Measurements from ENCODE around the gene FASN. TPM values are rescaled to one million over a fixed set of nuclear protein-coding genes. Genes with fewer than 3 reads are reported as not detected.
A peak's percentile ranks its signal among the peaks of the same experiment; 100 is the strongest.

Gene FASN
- total and polyA plus RNA-seq, 9 donors = 1.3 to 168 (median 42.7) TPM

GRCh38 chr17:82103553-82104451, 5.8 kb upstream of the FASN start:
- Histone ChIP-seq H3K4me1 (ENCODE audit: insufficient read depth) (no peaks in the 10 kb centered on the region), H3K27me3 (no peaks in the 10 kb centered on the region), H3K9me3 (no peaks in the 10 kb centered on the region), H3K4me3 (no peak overlapping the region), H3K36me3 (no peaks in the 10 kb centered on the region), H3K27ac (peak overlapping the region; percentile 74 to 87)
- DNase-seq = peak; percentile 78 to 87 (median 80)
- intact Hi-C loops (cut with DNase I) = no loop called here
- TF ChIP-seq EP300 (IDR thresholded peaks at IDR 0.05) (no peak), POLR2A (IDR thresholded peaks at IDR 0.05) (no peak)
- TF ChIP-seq, protein P1, sequence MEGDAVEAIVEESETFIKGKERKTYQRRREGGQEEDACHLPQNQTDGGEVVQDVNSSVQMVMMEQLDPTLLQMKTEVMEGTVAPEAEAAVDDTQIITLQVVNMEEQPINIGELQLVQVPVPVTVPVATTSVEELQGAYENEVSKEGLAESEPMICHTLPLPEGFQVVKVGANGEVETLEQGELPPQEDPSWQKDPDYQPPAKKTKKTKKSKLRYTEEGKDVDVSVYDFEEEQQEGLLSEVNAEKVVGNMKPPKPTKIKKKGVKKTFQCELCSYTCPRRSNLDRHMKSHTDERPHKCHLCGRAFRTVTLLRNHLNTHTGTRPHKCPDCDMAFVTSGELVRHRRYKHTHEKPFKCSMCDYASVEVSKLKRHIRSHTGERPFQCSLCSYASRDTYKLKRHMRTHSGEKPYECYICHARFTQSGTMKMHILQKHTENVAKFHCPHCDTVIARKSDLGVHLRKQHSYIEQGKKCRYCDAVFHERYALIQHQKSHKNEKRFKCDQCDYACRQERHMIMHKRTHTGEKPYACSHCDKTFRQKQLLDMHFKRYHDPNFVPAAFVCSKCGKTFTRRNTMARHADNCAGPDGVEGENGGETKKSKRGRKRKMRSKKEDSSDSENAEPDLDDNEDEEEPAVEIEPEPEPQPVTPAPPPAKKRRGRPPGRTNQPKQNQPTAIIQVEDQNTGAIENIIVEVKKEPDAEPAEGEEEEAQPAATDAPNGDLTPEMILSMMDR (IDR thresholded peaks at IDR 0.05) = no peak
- 28 to 33% (median 29%) methylated on average over 24 of the region's 24 CpGs for WGBS, 3 donors

DNA sequence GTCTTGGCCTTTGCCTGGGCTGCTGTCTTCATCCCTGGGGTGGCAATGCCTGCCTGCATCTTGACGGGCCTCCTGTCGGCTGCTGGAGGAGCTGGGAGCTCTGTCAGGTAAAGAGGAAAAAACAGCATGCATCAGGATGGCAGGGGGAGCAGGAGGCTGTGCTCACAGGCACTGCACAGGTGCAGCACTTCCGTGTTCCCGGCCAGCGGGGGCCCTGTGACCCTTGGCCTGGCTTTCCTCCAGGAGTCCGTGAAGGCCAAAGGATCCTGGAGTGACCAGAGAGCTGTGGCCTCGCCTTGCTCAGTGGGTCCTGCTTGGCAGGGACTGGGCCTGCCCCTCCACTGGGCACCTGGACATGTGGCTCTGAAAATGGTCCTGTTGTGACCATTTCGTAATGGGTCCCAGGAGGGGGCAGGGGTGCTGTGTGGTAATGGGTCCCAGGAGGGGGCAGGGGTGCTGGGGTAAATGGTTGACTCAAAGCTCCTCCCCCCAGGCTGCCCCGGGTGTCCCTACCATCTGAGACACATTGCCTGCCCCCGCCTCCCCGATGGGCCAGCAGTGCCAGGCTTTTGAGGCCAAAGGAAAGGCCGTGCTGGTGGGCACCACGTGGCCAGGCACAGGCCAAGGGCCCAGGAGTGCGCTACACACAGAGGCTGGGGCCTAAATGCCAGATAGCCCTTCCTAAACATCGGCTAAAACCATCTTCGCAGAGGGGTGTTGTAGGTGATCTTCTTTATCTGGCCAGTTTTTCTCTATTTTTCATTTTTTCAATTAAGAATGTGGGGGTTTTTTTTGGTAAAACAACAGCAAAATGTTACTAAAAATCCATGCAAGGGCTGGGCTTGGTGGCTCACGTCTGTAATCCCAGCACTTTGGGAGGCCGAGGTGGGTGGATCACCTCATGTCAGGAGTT, 4.0 kb upstream of the FASN start:
- Histone ChIP-seq H3K4me3 (no peak overlapping the region), H3K36me3 (no peaks in the 10 kb centered on the region), H3K27me3 (no peaks in the 10 kb centered on the region), H3K4me1 (ENCODE audit: insufficient read depth) (peaks cover 1% of the 10 kb centered on the region), H3K27ac (peak overlapping the region in 1 of 2 donors; percentile 27), H3K9me3 (no peaks in the 10 kb centered on the region)
- peak in 3 of 5 donors; percentile 25 to 44 (median 32) for DNase-seq
- WGBS, 3 donors = 56 to 67% (median 63%) methylated on average over 18 of the region's 18 CpGs
- intact Hi-C loops (cut with DNase I) = no loop called here
- TF ChIP-seq EP300 (IDR thresholded peaks at IDR 0.05) = no peak
- TF ChIP-seq POLR2A (IDR thresholded peaks at IDR 0.05) = no peak
- TF ChIP-seq, protein P1 (IDR thresholded peaks at IDR 0.05) = no peak

DNA sequence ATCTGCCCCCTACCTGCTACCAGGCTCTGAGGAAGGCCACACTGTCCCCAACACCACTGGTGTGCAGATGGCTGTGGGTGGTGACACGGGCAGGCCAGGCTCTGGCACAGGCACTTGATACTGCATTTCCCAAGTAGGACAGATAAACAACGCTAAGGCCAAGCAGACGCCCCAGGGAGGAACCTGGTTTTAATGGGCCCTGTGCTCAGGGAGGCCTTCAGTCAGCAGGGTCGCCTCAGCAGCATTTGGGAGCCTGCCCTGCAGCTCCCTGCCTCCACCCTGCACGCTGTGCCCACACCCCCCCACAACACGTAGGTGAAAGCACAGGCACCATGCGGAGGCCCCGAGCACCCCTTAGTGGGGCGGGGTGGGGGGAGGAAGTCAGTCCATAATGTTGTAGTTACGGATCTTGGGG, 3.3 kb upstream of the FASN start:
- Histone ChIP-seq H3K4me3 (no peak overlapping the region), H3K36me3 (no peaks in the 10 kb centered on the region), H3K27ac (peak overlapping the region in 1 of 2 donors; percentile 27), H3K9me3 (no peaks in the 10 kb centered on the region), H3K4me1 (ENCODE audit: insufficient read depth) (peaks cover 8% of the 10 kb centered on the region), H3K27me3 (no peaks in the 10 kb centered on the region)
- intact Hi-C loops (cut with DNase I) = no loop called here
- TF ChIP-seq POLR2A (IDR thresholded peaks at IDR 0.05) (no peak), EP300 (IDR thresholded peaks at IDR 0.05) (no peak)
- TF ChIP-seq, protein P1 (IDR thresholded peaks at IDR 0.05) = no peak
- WGBS, 3 donors = 60 to 82% (median 74%) methylated on average over 10 of the region's 10 CpGs
- DNase-seq = peak in 3 of 5 donors; percentile 16 to 32 (median 16)

Data from ovary (tissue), 9 donors.